HEK293 (cell line): ENCODE measurements around the gene IZUMO2.

Experiments used
- CTCF ChIA-PET: fragments of 350-600 bp; formaldehyde crosslinking; extraction: SDS; loops from one replicate; lab custom pipeline; 2021; ENCODE audit warnings: antibody characterized with exemption; lab: Yijun Ruan, JAX
- POLR2A ChIA-PET: fragments of 300-600 bp; formaldehyde crosslinking; extraction: SDS; loops from one replicate; lab custom pipeline; 2020; ENCODE audit warnings: antibody characterized with exemption, inconsistent platforms; lab: Yijun Ruan, JAX
- H3K27ac ChIP-seq: fragments of 200-500 bp; sonication (Bioruptor generic); 2 replicates; pipeline ENCODE4 v1.5.1; 2014; ENCODE audit warnings: low read depth, low read length, control low read depth, inconsistent platforms; ENCODE audit errors: extremely low read depth
- H3K36me3 ChIP-seq, 2 experiments: fragments of 200-500 bp in 1 of 2; sonication (Bioruptor generic) in 1 of 2; 1 replicate in 1 of 2; 2 replicates in 1 of 2; pipeline ENCODE4 v1.5.1; 2014 to 2017; ENCODE audit warnings: inconsistent platforms in 2 of 2, low read length in 2 of 2; ENCODE audit not compliant: control insufficient read depth in 2 of 2, insufficient read depth in 1 of 2
- H3K4me1 ChIP-seq: fragments of 200-500 bp; sonication (Bioruptor generic); 2 replicates; pipeline ENCODE4 v1.5.1; 2014; ENCODE audit warnings: mild to moderate bottlenecking, low read length, inconsistent platforms; ENCODE audit not compliant: control insufficient read depth, insufficient read depth
- H3K4me3 ChIP-seq: 2 replicates; pipeline ENCODE4 v1.5.1; 2011; ENCODE audit warnings: low read depth, mild to moderate bottlenecking, control low read depth, low read length, moderate library complexity
- H3K9me3 ChIP-seq: fragments of 200-500 bp; sonication (Bioruptor generic); 2 replicates; pipeline ENCODE4 v1.5.1; 2014; ENCODE audit warnings: low read depth, low read length, inconsistent platforms; ENCODE audit not compliant: control insufficient read depth, insufficient read depth
- EGR2 ChIP-seq: fragments of 450-650 bp; formaldehyde crosslinking; IDR thresholded peaks from 2 replicates; pipeline ENCODE4 v1.5.1; 2016; ENCODE audit warnings: low read depth, missing biosample characterization, missing genetic modification characterization
- HOXD13 ChIP-seq: sonication (generic); formaldehyde crosslinking; IDR thresholded peaks from 2 replicates; pipeline ENCODE4 v1.8.0; 2022; ENCODE audit warnings: missing genetic modification reagents, borderline replicate concordance
- KLF8 ChIP-seq: fragments of 450-650 bp; formaldehyde crosslinking; IDR thresholded peaks from 2 replicates; pipeline ENCODE4 v1.5.1; 2016; ENCODE audit warnings: missing biosample characterization, missing genetic modification characterization
- SP2 ChIP-seq: fragments of 450-650 bp; formaldehyde crosslinking; IDR thresholded peaks from 2 replicates; pipeline ENCODE4 v1.5.1; 2016; ENCODE audit warnings: missing biosample characterization, missing genetic modification characterization
- ZNF121 ChIP-seq: fragments of 450-650 bp; formaldehyde crosslinking; IDR thresholded peaks from 2 replicates; pipeline ENCODE4 v1.5.1; 2016; ENCODE audit warnings: missing biosample characterization, missing genetic modification characterization
- ZNF140 ChIP-seq: fragments of 450-650 bp; formaldehyde crosslinking; IDR thresholded peaks from 2 replicates; pipeline ENCODE4 v1.5.1; 2016; ENCODE audit warnings: missing biosample characterization, missing genetic modification characterization
- ZNF623 ChIP-seq: fragments of 450-650 bp; formaldehyde crosslinking; IDR thresholded peaks from 2 replicates; pipeline ENCODE4 v1.5.1; 2016; ENCODE audit warnings: missing biosample characterization, missing genetic modification characterization
- ZNF660 ChIP-seq: fragments of 450-650 bp; IDR thresholded peaks from 2 replicates; pipeline ENCODE4 v1.5.1; 2018; ENCODE audit warnings: missing biosample characterization, mild to moderate bottlenecking, missing genetic modification characterization
- ZNF701 ChIP-seq: fragments of 450-650 bp; formaldehyde crosslinking; IDR thresholded peaks from 2 replicates; pipeline ENCODE4 v1.5.1; 2016; ENCODE audit warnings: missing biosample characterization, missing genetic modification characterization
- TF ChIP-seq, protein P1 (sequence below): fragments of 450-650 bp; formaldehyde crosslinking; IDR thresholded peaks from 2 replicates; pipeline ENCODE4 v1.5.1; 2016; ENCODE audit warnings: missing biosample characterization, missing genetic modification characterization
- TF ChIP-seq, protein P2 (sequence below): fragments of 450-650 bp; formaldehyde crosslinking; IDR thresholded peaks from 2 replicates; pipeline ENCODE4 v1.5.1; 2016; ENCODE audit warnings: missing biosample characterization, missing genetic modification characterization
- TF ChIP-seq, protein P3 (sequence below): fragments of 450-650 bp; IDR thresholded peaks from 2 replicates; pipeline ENCODE4 v1.5.1; 2018; ENCODE audit warnings: missing biosample characterization, mild to moderate bottlenecking, missing genetic modification characterization
- TF ChIP-seq, protein P4 (sequence below): fragments of 450-650 bp; formaldehyde crosslinking; IDR thresholded peaks from 2 replicates; pipeline ENCODE4 v1.5.1; 2016; ENCODE audit warnings: missing biosample characterization, missing genetic modification characterization

The IZUMO2 gene

DNA sequence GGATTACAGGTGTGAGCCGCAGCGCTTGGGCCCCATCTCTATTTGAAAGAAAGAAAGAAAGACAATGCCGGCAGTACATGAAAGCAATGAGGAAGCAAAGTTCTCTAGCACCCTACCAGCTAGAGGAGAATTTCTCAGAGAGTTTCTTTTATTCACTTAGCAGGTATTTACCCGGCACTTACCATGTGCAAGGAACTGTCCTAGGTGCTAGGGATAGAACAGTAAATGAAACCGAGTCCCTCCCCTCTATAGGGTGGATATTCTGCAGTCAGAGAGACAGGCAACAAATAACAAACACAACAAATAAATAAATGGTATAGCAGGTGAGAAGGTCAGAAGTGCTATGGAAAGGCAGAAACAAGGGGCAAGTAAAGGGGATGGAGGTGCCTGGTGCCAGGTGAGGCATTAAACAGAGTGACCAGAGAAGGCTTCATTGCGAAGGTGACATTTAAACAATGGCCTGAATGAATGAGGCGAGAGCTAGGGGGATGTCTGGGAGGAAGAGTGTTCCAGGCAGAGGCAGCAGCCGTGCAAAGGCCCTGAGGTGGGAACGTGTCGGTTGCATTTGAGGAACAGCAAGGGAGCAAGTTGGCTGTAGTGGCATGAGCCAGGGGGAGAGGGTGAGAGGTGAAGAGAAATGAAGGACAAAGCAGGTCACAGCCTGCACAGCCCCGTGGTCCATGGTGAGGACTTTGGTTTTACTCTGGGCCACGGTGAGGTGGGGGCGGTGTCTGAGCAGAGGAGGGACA lies 29.6 kb upstream of the IZUMO2 start:
- Histone ChIP-seq H3K4me3 (no peak overlapping the region), H3K9me3 (no peaks in the 10 kb centered on the region), H3K27ac (no peak overlapping the region), H3K36me3 (no peaks in the 10 kb centered on the region), H3K4me1 (peaks cover 4% of the 10 kb centered on the region; the same call in 1 of the 2 replicates)
- TF ChIP-seq ZNF140 (tag by site-specific recombination) (no peak), SP2 (no peak), ZNF623 (tag by site-specific recombination) (peak; percentile 97)
- TF ChIP-seq, protein P1, sequence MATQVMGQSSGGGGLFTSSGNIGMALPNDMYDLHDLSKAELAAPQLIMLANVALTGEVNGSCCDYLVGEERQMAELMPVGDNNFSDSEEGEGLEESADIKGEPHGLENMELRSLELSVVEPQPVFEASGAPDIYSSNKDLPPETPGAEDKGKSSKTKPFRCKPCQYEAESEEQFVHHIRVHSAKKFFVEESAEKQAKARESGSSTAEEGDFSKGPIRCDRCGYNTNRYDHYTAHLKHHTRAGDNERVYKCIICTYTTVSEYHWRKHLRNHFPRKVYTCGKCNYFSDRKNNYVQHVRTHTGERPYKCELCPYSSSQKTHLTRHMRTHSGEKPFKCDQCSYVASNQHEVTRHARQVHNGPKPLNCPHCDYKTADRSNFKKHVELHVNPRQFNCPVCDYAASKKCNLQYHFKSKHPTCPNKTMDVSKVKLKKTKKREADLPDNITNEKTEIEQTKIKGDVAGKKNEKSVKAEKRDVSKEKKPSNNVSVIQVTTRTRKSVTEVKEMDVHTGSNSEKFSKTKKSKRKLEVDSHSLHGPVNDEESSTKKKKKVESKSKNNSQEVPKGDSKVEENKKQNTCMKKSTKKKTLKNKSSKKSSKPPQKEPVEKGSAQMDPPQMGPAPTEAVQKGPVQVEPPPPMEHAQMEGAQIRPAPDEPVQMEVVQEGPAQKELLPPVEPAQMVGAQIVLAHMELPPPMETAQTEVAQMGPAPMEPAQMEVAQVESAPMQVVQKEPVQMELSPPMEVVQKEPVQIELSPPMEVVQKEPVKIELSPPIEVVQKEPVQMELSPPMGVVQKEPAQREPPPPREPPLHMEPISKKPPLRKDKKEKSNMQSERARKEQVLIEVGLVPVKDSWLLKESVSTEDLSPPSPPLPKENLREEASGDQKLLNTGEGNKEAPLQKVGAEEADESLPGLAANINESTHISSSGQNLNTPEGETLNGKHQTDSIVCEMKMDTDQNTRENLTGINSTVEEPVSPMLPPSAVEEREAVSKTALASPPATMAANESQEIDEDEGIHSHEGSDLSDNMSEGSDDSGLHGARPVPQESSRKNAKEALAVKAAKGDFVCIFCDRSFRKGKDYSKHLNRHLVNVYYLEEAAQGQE (tag by site-specific recombination): peak; percentile 88
- CTCF ChIA-PET: interaction anchor here (0.6 to 1.7 kb wide), 4 partner anchors 11 to 46 kb away, joined by 3 to 8 read pairs (median 4); partner anchors contain the start of gene MYH14
- POLR2A ChIA-PET: no interaction called here

DNA sequence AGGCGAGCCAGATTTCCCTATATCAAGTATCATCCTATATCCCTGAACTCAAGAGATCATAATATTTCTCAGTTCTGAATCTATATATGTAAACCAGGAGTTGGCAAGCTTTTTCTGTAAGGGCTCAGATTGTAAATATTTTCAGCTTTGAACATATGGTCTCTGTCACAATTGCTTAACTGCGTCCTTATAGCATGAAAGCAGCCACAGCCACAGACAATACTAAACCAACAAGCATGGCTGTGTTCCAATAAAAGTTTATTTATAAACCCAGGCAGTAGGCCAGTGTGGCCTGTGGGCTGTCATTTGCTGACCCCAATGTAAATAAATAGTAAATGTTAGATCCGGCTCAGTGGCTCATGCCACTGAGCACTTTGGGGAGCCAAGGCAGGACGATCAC lies 28.1 kb upstream of the IZUMO2 start:
- H3K4me1 ChIP-seq: peaks cover 4% of the 10 kb centered on the region; the same call in 1 of the 2 replicates
- POLR2A ChIA-PET: interaction anchor here (0.6 kb wide), 1 partner anchor 121 kb away, joined by 3 read pairs; no protein-coding TSS in a partner anchor
- H3K9me3 ChIP-seq: no peaks in the 10 kb centered on the region
- CTCF ChIA-PET: interaction anchor here (0.5 to 1.7 kb wide), 3 partner anchors 10 to 148 kb away, joined by 3 to 8 read pairs (median 3); no protein-coding TSS in a partner anchor
- no peaks in the 10 kb centered on the region for H3K36me3 ChIP-seq
- TF ChIP-seq KLF8 (tag by site-specific recombination): no peak
- TF ChIP-seq ZNF660: 0 out of 2 replicates have a peak, but pooled peaks have one; percentile 21
- no peak for TF ChIP-seq EGR2 (tag by site-specific recombination)
- TF ChIP-seq, all 188 proteins: peak for 1
- no peak overlapping the region for H3K27ac ChIP-seq
- H3K4me3 ChIP-seq: no peak overlapping the region

DNA sequence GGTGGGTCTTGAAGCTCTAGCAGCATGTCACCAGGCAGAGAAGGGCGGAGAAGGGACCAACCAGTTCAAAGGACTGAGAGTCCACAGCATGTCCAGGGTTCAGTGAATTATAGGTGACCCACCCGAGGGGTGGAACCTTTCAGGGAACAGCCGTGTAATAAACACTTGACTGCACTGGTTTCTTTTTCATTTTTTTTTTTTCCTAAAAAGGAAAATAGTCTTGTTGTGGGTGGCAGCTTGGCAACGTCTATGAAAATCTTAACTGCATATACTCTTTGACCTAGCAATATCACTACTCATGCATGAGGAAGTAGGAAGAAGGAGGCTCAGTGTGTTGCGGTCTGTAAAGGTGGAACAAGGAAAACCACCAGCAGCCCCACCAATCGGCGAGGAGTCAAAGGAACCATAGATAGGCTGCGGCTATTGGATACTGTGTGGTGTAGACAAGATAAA lies 27.4 kb upstream of the IZUMO2 start:
- H3K27ac ChIP-seq: no peak overlapping the region
- CTCF ChIA-PET: interaction anchor here (0.5 to 1.2 kb wide), 4 partner anchors 9 to 153 kb away, joined by 3 to 4 read pairs (median 3); no protein-coding TSS in a partner anchor
- TF ChIP-seq HOXD13 (CRISPR knock-in tag) (no peak), ZNF121 (no peak), ZNF701 (tag by site-specific recombination) (no peak)
- TF ChIP-seq, protein P1 (tag by site-specific recombination): no peak
- TF ChIP-seq, protein P2, sequence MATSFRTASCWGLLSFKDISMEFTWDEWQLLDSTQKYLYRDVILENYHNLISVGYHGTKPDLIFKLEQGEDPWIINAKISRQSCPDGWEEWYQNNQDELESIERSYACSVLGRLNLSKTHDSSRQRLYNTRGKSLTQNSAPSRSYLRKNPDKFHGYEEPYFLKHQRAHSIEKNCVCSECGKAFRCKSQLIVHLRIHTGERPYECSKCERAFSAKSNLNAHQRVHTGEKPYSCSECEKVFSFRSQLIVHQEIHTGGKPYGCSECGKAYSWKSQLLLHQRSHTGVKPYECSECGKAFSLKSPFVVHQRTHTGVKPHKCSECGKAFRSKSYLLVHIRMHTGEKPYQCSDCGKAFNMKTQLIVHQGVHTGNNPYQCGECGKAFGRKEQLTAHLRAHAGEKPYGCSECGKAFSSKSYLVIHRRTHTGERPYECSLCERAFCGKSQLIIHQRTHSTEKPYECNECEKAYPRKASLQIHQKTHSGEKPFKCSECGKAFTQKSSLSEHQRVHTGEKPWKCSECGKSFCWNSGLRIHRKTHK: no peak
- TF ChIP-seq, protein P3, sequence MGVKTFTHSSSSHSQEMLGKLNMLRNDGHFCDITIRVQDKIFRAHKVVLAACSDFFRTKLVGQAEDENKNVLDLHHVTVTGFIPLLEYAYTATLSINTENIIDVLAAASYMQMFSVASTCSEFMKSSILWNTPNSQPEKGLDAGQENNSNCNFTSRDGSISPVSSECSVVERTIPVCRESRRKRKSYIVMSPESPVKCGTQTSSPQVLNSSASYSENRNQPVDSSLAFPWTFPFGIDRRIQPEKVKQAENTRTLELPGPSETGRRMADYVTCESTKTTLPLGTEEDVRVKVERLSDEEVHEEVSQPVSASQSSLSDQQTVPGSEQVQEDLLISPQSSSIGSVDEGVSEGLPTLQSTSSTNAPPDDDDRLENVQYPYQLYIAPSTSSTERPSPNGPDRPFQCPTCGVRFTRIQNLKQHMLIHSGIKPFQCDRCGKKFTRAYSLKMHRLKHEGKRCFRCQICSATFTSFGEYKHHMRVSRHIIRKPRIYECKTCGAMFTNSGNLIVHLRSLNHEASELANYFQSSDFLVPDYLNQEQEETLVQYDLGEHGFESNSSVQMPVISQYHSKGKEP: no peak
- TF ChIP-seq, protein P4, sequence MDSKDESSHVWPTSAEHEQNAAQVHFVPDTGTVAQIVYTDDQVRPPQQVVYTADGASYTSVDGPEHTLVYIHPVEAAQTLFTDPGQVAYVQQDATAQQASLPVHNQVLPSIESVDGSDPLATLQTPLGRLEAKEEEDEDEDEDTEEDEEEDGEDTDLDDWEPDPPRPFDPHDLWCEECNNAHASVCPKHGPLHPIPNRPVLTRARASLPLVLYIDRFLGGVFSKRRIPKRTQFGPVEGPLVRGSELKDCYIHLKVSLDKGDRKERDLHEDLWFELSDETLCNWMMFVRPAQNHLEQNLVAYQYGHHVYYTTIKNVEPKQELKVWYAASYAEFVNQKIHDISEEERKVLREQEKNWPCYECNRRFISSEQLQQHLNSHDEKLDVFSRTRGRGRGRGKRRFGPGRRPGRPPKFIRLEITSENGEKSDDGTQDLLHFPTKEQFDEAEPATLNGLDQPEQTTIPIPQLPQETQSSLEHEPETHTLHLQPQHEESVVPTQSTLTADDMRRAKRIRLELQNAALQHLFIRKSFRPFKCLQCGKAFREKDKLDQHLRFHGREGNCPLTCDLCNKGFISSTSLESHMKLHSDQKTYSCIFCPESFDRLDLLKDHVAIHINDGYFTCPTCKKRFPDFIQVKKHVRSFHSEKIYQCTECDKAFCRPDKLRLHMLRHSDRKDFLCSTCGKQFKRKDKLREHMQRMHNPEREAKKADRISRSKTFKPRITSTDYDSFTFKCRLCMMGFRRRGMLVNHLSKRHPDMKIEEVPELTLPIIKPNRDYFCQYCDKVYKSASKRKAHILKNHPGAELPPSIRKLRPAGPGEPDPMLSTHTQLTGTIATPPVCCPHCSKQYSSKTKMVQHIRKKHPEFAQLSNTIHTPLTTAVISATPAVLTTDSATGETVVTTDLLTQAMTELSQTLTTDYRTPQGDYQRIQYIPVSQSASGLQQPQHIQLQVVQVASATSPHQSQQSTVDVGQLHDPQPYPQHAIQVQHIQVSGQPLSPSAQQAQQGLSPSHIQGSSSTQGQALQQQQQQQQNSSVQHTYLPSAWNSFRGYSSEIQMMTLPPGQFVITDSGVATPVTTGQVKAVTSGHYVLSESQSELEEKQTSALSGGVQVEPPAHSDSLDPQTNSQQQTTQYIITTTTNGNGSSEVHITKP (tag by site-specific recombination): no peak

More for the DNA sequence above, 27.4 kb upstream of the IZUMO2 start:
- Histone ChIP-seq H3K9me3 (no peaks in the 10 kb centered on the region), H3K4me1 (peaks cover 4% of the 10 kb centered on the region; the same call in 1 of the 2 replicates), H3K4me3 (no peak overlapping the region), H3K36me3 (no peaks in the 10 kb centered on the region)
- POLR2A ChIA-PET: interaction anchor here (0.6 kb wide), 1 partner anchor 121 kb away, joined by 3 read pairs; no protein-coding TSS in a partner anchor
